Fibroblast of lung (primary cell): ENCODE measurements around the gene SH3YL1. TPM values are rescaled to one million over a fixed set of nuclear protein-coding genes. Genes with fewer than 3 reads are reported as not detected.

Experiments
- DNase-seq, 2 donors: peaks; one replicate each; pipeline versions ENCODE4 v3.0.0 to v3.0.0-alpha.2; 2010; ENCODE audit warnings: low read depth in 2 of 2
- H2AFZ ChIP-seq: 2 replicates; pipeline ENCODE4 v1.5.1; 2012; ENCODE audit warnings: low read length, control low read depth, inconsistent platforms
- H3K27ac ChIP-seq: 2 replicates; pipeline ENCODE4 v1.5.1; 2011; ENCODE audit warnings: low read length, control low read depth; ENCODE audit not compliant: insufficient read depth
- H3K27me3 ChIP-seq: 2 replicates; pipeline ENCODE4 v1.5.1; 2011; ENCODE audit warnings: mild to moderate bottlenecking, low read length; ENCODE audit not compliant: control insufficient read depth, insufficient read depth
- H3K36me3 ChIP-seq: 2 replicates; pipeline ENCODE4 v1.5.1; 2011; ENCODE audit warnings: low read length; ENCODE audit not compliant: control insufficient read depth, insufficient read depth
- H3K4me1 ChIP-seq: 2 replicates; pipeline ENCODE4 v1.5.1; 2011; ENCODE audit warnings: low read length; ENCODE audit not compliant: control insufficient read depth, insufficient read depth; ENCODE audit errors: extremely low read depth
- H3K4me2 ChIP-seq: 2 replicates; pipeline ENCODE4 v1.5.1; 2011; ENCODE audit warnings: low read length, control low read depth; ENCODE audit not compliant: insufficient read depth; ENCODE audit errors: extremely low read depth
- H3K4me3 ChIP-seq, 4 experiments: fragments of 200-600 bp in 1 of 4; sonication (generic) in 1 of 4; replicated peaks in 1 of 4; 2 replicates each; pipeline ENCODE4 v1.5.1; 2011 to 2016; ENCODE audit warnings: low read length in 4 of 4, low read depth in 3 of 4, mild to moderate bottlenecking in 3 of 4, control low read depth in 2 of 4, inconsistent platforms in 1 of 4, mixed read lengths in 1 of 4; ENCODE audit not compliant: insufficient read depth in 1 of 4; ENCODE audit errors: control extremely low read depth in 1 of 4
- H3K79me2 ChIP-seq: 2 replicates; pipeline ENCODE4 v1.5.1; 2012; ENCODE audit warnings: mild to moderate bottlenecking, low read length, inconsistent platforms; ENCODE audit not compliant: control insufficient read depth, insufficient read depth
- H3K9ac ChIP-seq: 2 replicates; pipeline ENCODE4 v1.5.1; 2011; ENCODE audit warnings: mild to moderate bottlenecking, low read length, control low read depth; ENCODE audit not compliant: insufficient read depth
- H3K9me3 ChIP-seq: 2 replicates; pipeline ENCODE4 v1.5.1; 2012; ENCODE audit warnings: low read depth, low read length; ENCODE audit not compliant: control insufficient read depth, insufficient read depth
- H4K20me1 ChIP-seq: 2 replicates; pipeline ENCODE4 v1.5.1; 2011; ENCODE audit warnings: low read length; ENCODE audit not compliant: control insufficient read depth, insufficient read depth; ENCODE audit errors: extremely low read depth
- CTCF ChIP-seq, 2 donors: IDR thresholded peaks in 1 of 2; conservative IDR thresholded peaks in 1 of 2; 1 replicate in 1 of 2; 2 replicates in 1 of 2; pipeline ENCODE4 v1.5.1; 2011 to 2012; ENCODE audit warnings: low read length in 2 of 2, control low read depth in 1 of 2, inconsistent platforms in 1 of 2, low read depth in 1 of 2, mild to moderate bottlenecking in 1 of 2
- EZH2 ChIP-seq: IDR thresholded peaks from 2 replicates; pipeline ENCODE4 v1.5.1; 2012; ENCODE audit warnings: low read length, control low read depth, mild to moderate bottlenecking; ENCODE audit errors: missing control alignments
- polyA plus RNA-seq, 2 donors: library from polyadenylated mRNA; depleted of rRNA in 1 of 2; stranded (reverse) in 1 of 2; unstranded in 1 of 2; fragments of >200 nt; gene quantifications; 2 replicates each; pipeline ENCODE4 v1.2.1, GENCODE V29; 2011 to 2012; ENCODE audit warnings: missing spikeins in 1 of 2
- total RNA-seq: library from RNA; depleted of rRNA; stranded (reverse); fragments of >200 nt; gene quantifications from 2 replicates; pipeline ENCODE4 v1.2.1, GENCODE V29; 2014

Gene SH3YL1
- total and polyA plus RNA-seq, 2 donors (not counting 1 experiment from before 2014, with no cell fraction given): 36.5 to 37.9 TPM

DNA sequence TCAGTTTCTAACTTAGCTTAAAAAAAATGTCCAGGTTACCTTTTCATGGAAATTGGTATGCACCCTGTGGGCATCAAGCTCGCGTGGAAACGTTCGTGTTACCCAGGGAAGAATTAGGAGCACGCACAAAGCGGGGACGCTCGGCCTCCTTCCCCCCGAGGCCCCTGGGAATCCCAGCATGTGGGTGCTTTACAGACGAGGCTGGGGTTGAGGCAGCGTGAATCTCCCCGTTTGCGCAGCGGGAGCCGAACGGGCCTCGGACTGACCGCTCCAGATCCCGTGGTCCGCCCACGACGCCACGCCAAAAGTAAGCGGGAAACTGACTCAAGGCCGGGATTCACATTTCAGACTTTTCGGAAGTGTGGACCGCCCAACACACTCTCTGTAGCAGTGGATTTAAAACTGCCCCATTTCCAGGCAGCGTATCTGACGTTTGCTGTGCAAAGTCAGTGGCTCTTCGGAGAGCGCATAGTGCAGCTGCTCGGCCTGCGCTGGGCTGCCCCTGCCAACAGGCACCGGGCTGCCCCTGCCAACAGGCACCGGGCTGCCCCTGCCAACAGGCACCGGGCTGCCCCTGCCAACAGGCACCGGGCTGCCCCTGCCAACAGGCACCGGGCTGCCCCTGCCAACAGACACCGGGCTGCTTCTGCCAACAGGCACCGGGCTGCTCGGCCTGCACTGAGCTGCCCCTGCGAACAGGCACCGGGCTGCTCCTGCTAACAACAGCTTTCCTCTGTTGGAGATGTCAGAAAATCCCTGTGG, 49.7 kb downstream of the SH3YL1 start:
- no peak overlapping the region for H3K4me2 ChIP-seq
- TF ChIP-seq CTCF (conservative IDR thresholded peaks at IDR 0.05 in 1 of 2, IDR thresholded peaks at IDR 0.05 in 1 of 2; ENCODE audit: low read depth in 1 of 2, low read length in 2 of 2) (no peak), EZH2 (no peak)
- H2AFZ ChIP-seq: no peak overlapping the region
- DNase-seq: no peak
- no peaks in the 10 kb centered on the region for H3K36me3 ChIP-seq
- no peaks in the 10 kb centered on the region for H3K9me3 ChIP-seq
- H3K79me2 ChIP-seq: no peaks in the 10 kb centered on the region
- H3K27me3 ChIP-seq: no peaks in the 10 kb centered on the region
- H4K20me1 ChIP-seq: no peaks in the 10 kb centered on the region
- no peaks in the 10 kb centered on the region for H3K4me1 ChIP-seq
- H3K27ac ChIP-seq: no peak overlapping the region
- no peak overlapping the region for H3K9ac ChIP-seq
- H3K4me3 ChIP-seq: no peak overlapping the region

DNA sequence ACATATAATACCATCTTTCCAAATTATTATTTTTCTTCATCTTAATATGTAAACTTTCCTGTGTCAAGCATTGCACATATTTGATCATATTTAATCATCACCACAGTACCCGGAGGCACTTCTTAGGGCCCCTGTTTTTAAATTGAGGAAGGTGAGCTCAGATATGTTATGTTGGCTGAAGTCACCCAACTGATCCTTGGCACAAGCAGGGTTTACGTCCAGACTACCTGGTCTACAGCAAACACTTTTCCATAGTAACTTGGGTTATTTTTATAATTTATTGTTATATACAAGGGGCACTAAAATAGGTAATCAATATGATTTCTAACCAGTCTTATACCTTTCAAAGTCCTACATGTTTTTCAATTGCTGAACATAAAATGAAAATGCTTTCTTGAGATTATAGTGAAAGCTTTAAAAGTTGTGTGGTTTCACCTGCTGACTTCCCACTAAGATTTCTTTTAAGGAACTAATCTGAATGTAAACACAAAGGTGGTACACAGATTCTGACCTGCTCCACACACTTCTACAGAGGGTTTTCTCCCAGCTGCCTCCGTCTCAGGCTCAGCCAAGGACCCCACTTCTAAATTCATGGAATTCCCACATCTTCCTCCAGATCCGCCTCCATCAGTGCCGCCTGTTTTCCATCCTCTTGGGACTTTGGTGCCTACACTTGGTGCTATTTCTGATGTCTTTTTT, 52.2 kb downstream of the SH3YL1 start:
- H3K4me2 ChIP-seq: no peak overlapping the region
- no peak for DNase-seq
- no peak overlapping the region for H3K4me3 ChIP-seq
- no peak for TF ChIP-seq EZH2
- no peak for TF ChIP-seq CTCF (conservative IDR thresholded peaks at IDR 0.05 in 1 of 2, IDR thresholded peaks at IDR 0.05 in 1 of 2; ENCODE audit: low read depth in 1 of 2, low read length in 2 of 2)
- H3K27ac ChIP-seq: no peak overlapping the region
- no peaks in the 10 kb centered on the region for H4K20me1 ChIP-seq
- no peaks in the 10 kb centered on the region for H3K79me2 ChIP-seq
- H3K9ac ChIP-seq: no peak overlapping the region
- no peaks in the 10 kb centered on the region for H3K36me3 ChIP-seq
- no peaks in the 10 kb centered on the region for H3K27me3 ChIP-seq
- H2AFZ ChIP-seq: no peak overlapping the region
- H3K9me3 ChIP-seq: no peaks in the 10 kb centered on the region
- H3K4me1 ChIP-seq: no peaks in the 10 kb centered on the region

- Histone ChIP-seq H4K20me1 (no peaks in the 10 kb centered on the region), H3K9ac (no peak overlapping the region), H3K79me2 (no peaks in the 10 kb centered on the region), H3K27ac (no peak overlapping the region), H3K36me3 (no peaks in the 10 kb centered on the region), H2AFZ (no peak overlapping the region), H3K4me1 (no peaks in the 10 kb centered on the region), H3K9me3 (no peaks in the 10 kb centered on the region), H3K27me3 (no peaks in the 10 kb centered on the region), H3K4me3 (no peak overlapping the region), H3K4me2 (no peak overlapping the region)
- no peak for DNase-seq
- TF ChIP-seq EZH2 (no peak), CTCF (conservative IDR thresholded peaks at IDR 0.05 in 1 of 2, IDR thresholded peaks at IDR 0.05 in 1 of 2; ENCODE audit: low read depth in 1 of 2, low read length in 2 of 2) (no peak)
These were observed 53.2 kb downstream of the SH3YL1 start for GRCh38 chr2:210660-211059.
